OCI-LY7 (cell line): ENCODE measurements around the gene CDC25B.

ENCODE experiments used
- EZH2phosphoT487 ChIP-seq: fragments of 200-600 bp; sonication (generic); IDR thresholded peaks from 2 replicates; pipeline ENCODE4 v1.6.1; 2018; ENCODE audit warnings: low read depth, borderline replicate concordance, mild to moderate bottlenecking, mixed run types, antibody characterized with exemption, low read length, moderate library complexity, mixed read lengths
- TF ChIP-seq, protein P1 (sequence below): fragments of 200-600 bp; sonication (generic); conservative IDR thresholded peaks from 2 replicates; pipeline ENCODE4 v1.5.1; 2014; ENCODE audit warnings: mild to moderate bottlenecking, antibody characterized with exemption, low read length, moderate library complexity, mixed read lengths

GRCh38 chr20:3784216-3784853 is 11.8 kb upstream of the CDC25B start:
- TF ChIP-seq, protein P1, sequence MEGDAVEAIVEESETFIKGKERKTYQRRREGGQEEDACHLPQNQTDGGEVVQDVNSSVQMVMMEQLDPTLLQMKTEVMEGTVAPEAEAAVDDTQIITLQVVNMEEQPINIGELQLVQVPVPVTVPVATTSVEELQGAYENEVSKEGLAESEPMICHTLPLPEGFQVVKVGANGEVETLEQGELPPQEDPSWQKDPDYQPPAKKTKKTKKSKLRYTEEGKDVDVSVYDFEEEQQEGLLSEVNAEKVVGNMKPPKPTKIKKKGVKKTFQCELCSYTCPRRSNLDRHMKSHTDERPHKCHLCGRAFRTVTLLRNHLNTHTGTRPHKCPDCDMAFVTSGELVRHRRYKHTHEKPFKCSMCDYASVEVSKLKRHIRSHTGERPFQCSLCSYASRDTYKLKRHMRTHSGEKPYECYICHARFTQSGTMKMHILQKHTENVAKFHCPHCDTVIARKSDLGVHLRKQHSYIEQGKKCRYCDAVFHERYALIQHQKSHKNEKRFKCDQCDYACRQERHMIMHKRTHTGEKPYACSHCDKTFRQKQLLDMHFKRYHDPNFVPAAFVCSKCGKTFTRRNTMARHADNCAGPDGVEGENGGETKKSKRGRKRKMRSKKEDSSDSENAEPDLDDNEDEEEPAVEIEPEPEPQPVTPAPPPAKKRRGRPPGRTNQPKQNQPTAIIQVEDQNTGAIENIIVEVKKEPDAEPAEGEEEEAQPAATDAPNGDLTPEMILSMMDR: no peak
- no peak for TF ChIP-seq EZH2phosphoT487
